HG03095 (cell line): ENCODE results near the gene HSPB2.
A peak's percentile ranks its signal among the peaks of the same experiment; 100 is the strongest.

Source experiments
- ATAC-seq: cut with Tn5 transposase; IDR thresholded peaks from one replicate; pipeline ENCODE4 v1.9.1; 2021; ENCODE audit warnings: moderate library complexity; ENCODE audit not compliant: unreplicated experiment

Gene HSPB2

DNA sequence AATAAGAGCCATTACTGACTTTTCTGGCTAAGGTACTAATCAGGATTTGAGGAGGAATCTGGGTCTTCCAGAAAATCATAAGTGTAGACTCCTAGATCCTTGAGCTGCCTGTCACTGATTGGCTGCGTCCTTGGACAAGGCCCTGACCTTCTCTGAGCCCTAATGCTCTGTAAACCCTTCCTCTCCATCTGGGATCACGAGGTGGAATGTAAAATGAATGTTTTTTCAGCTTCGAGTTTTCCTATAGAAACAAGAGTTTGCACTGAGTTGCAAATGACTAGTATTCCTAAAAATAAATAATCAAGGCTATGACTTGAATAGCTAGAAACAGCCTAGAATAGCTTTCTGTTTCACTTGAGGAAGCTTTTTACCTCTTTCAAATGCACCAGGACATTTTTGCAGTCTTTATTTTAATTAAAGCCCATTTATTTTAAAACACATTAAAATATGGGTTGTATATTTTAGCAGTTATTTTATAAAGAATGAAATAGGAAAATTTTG, 23.6 kb downstream of the HSPB2 start:
- ATAC-seq: no peak

DNA sequence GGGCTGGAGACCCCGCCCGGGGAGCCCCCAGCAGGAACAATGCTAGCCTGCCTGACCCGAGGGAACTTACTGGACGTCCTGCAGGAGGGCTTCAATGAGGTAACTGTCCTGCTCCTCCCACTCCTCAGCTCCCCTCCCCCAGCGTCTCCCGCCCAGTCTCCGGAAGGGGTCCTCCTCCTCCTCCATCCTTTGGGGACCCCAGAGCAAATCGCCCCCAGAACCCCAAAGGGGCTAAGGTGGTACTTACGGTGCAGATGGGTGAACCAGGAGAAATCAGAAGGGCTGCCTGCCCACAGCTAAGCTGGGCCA, 24.9 kb downstream of the HSPB2 start:
- no peak for ATAC-seq

DNA sequence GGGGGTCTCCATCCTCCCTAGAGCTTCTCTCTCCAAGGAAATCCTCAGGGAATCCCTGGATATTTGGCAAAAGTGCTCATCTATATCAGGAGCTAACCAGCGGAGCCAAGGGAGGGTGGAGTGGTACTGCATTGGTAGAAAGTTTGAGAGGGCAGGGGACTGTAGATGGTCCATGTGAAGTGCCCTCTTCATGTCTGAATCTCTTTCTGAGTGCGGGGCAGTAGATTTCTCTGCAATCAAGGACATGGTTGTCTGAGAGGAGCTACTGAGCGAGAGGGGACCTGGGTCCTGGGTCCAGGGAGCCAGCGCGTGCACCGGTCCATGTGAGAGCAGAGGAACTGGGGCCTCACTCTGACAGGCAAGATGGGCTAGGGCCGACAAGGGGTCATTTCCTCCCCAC, 25.3 kb downstream of the HSPB2 start:
- ATAC-seq: no peak

DNA sequence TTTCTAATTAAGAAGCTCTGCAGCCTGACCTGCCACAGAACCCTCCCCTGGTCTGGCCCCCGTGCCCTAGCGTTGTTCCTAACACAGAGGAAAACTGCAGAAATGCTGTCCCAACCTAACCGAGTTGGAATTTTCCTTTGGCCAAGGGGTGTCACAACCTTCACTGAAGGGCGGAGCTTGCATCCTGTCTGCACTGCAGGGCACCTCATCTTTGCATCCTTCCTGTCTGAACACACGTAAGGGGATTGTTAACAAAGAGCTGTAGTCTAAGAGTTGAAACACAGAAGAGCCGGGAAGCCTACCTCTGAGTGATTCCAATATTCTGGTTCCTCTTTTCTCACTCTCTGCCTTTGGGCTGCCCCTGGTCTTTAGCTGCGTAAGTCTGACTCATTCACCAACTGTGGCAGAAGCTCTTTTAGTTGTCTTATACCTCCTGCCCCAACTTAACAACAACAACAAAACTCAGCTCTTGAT, 26.2 kb downstream of the HSPB2 start:
- ATAC-seq: peak; percentile 86

DNA sequence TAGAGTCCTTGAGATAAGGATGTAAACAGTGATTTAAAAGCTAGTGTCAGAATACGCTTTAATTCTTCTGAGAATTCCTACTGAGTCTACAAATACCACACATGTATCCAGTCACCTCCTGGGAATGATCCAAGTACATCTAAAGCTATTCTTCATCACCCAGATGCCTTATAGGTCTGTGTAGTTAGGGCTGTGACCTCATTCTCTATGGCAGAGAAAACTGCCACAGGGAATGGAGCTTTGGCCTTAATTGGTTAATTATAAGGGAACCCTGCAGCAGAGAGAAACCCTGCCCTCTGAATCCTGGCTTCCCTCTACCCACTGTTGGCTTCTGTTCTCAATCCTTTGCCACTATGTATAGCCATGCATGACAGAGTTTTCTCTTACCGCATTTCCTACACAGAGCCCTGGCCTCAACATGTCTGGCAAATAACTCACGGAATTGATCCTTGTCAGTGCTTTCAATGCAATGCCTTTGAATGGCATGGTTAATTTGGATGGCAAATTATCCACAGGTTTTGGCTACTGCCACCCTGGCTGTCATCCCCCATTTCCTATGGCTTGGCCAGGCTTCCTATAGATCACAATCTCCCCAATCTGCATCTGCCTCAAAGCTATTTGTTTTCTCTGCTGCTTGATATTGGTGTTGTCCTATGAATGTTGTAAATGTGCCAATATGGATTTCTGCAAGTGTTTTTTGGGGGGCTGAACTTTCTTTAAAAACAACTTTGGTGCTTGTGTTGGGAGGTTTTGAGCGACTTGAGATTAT, 27.5 kb downstream of the HSPB2 start:
- ATAC-seq: no peak

DNA sequence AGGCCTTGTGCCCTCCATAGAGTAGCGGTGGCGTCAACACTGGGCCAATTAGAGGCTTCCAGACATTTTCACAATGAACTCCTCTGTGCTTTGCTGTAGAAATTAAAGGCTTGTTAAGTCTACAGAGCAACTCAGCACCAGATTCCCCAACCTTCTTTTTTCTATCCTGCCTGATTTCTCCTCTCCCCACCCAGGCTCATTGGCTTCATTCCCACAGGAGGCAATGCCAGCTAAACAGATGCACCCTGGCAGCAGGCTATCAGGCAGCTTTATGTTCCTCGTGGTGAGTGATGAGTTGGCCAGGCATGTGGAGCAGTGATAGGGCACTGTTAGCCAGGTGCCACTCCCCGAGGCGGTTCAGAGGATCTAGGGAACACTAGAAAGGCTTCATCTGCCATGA, 29.4 kb downstream of the HSPB2 start:
- no peak for ATAC-seq

DNA sequence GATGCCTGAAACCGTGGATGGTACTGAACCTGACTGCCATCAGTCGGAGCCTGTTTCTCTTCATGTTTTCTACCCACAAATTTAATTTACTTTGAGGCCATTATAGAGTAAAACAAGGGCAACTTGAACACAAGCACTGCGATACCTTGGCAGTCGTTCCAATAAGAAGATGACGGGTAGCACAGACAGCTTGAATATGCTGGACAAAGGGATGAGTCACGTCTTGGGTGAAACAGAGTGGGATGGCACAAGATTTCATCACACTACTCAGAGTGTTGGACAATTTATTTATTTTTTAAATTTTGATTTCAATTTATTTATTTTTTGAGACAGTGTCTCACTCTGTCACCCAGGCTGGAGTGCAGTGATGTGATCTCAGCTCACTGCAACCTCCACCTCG, 30.3 kb downstream of the HSPB2 start:
- ATAC-seq: no peak

DNA sequence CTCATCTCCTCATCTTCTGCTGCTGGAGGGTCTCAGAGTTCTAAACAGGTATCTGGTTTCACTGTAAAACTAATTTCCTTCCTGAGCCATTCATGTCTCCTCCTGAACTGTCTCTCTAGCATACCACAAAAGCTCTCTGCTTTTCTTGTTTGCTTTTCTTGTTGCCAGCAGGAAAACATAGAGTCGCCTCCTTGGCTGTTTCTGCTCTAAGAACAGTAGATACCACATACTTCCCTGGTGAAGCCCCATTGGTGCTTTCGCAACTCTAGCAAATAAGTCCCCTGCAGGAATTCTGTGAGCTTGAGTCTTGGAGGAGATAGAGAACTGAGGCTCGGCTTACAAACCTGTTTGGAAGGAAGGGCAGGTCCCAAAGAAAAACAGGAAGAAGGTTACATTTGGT, 31.6 kb downstream of the HSPB2 start:
- ATAC-seq: no peak

DNA sequence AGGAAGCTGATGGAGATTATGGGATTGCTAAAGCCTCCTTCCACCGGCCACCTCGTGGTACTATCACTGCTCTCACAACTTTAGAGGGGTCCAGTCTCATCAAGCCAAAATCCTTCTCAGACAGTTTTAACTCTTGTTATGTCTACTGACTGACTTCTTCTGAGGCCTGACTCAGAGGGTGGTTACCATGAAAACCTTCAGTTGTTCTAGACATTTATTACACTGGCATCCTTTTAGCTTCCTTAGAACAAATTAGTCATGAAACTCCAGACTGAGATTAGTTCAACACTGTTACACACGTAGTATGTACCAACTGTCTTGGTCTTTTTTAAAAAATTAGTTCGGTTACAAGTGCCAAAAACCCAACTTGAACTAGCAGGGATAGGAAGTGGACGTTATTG, 32.1 kb downstream of the HSPB2 start:
- ATAC-seq: no peak

DNA sequence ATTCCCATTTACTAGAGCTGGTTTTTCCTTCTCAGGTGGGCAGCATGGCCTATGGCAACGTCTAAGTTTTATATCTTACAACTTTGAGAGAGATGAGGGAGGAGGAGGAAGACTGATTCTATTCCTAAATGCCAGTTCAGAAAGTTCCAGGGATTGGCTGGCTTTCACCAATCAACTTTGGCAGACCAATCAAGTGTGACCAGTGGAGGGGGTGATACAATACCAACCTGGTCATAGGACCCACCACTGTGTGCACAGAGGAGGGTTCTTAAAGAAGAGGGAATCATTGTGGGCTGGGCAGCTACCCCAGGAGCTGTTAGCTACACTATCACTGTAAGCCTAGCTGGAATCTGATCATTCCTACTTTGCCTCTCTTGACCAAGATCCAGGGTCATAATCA, 32.7 kb downstream of the HSPB2 start:
- ATAC-seq: no peak

DNA sequence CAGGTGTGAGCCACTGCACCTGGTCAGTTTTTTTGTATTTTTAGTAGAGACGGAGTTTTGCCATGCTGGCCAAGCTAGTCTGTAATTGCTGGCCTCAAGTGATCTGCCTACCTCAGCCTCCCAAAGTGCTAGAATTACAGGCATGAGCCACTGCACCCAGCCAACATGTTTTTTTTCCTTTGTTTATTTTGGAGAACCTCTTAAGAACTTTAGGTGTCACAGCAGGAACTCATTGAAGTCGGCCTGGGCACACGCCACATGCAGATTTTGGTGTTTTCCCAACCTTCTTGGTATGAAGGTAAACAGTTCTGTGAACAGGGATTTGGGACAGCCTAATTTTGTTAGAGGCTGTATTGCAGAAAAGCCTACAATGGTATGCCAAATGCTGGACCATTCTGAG, 34.0 kb downstream of the HSPB2 start:
- ATAC-seq: no peak

DNA sequence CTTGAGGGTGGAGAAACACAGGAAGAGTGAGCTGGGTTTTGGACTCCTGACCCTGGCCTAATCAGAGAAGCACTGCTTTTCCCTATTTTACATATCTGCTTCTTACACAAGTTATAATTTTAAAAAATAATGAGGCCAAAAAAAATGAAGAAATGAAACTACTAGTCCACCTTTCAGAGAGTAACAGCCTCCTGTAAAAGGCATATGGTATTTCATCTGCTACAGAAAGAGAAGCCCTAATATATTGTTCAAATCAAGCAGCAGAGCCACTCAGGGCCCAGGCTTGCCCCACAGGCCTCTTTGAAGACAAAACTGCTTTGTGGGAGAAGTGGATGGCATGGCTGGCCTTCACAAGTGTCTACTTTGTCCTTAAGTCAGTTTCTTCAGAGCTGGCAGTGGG, 34.6 kb downstream of the HSPB2 start:
- peak; percentile 63 for ATAC-seq

DNA sequence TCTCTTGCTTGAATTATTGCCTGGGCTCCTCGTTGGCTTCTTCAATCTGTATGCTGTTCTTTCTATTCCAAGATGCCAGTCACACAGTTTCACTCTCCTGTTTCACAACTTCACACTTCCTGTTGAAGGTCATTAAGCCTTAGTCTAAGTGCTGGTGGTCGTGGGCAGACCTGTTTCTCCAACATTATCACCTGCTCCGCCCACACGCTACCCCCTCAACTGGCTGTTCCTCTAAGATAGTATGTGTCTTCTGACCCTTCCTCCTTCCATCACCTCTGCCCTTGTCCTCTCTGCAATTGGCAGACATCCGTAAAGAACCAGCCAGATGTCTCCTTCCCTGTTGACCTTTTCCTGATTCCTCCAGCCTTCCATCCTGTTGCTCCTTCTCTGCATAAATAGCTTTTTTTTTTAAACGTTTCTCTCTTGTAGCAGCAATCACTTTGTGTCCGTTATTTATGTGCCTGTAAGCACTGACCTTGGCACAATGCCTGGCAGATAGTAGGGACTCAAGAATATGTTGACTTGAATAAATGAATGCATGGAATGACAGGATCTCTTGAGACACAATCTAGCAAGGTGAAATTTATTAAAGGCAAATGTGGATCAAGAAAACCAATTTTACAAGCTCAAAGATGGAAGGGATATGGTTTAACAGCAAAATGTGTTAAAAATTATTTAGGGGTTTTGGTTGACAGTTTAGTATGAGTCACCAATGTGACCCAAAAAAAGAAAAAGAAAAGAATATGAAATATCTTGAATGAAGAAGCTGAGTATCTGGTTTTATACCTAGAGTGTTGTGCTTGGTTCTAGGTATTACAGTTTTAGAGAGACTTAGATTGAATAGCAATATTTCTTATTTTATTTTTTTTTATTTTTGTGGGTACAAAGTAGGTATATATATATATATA, 37.2 kb downstream of the HSPB2 start:
- no peak for ATAC-seq

DNA sequence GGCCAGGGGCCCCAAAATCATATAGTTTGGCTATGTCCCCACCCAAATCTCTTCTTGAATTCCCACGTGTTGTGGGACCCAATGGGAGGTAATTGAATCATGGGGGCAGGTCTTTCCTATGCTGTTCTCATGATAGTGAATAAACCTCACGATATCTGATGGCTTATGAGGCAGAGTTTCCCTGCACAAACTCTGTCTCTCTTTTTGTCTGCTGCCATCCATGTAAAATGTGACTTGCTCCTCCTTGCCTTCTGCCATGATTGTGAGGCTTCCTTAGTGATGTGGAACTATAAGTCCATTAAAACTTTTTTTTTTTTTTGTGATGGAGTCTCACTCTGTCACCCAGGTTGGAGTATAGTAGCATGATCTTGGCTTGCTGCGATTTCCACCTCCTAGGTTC, 39.0 kb downstream of the HSPB2 start:
- no peak for ATAC-seq

DNA sequence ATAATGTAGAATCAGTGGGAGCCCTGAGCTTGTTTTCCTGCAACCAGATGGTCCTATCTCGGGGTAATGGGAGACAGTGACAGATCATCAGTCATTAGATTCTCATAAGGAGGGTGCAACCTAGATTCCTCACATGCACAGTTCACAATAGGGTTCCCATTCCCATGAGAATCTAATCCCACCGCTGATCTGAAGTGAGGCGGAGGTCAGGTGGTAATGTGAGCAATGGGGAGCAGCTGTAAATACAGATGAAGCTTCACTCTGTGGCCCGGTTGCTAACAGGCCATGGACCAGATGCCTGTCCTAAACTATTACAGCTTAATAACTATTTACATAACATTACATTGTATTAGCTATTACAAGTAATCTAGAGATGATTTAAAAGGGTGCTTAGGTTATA, 41.6 kb downstream of the HSPB2 start:
- ATAC-seq: no peak

DNA sequence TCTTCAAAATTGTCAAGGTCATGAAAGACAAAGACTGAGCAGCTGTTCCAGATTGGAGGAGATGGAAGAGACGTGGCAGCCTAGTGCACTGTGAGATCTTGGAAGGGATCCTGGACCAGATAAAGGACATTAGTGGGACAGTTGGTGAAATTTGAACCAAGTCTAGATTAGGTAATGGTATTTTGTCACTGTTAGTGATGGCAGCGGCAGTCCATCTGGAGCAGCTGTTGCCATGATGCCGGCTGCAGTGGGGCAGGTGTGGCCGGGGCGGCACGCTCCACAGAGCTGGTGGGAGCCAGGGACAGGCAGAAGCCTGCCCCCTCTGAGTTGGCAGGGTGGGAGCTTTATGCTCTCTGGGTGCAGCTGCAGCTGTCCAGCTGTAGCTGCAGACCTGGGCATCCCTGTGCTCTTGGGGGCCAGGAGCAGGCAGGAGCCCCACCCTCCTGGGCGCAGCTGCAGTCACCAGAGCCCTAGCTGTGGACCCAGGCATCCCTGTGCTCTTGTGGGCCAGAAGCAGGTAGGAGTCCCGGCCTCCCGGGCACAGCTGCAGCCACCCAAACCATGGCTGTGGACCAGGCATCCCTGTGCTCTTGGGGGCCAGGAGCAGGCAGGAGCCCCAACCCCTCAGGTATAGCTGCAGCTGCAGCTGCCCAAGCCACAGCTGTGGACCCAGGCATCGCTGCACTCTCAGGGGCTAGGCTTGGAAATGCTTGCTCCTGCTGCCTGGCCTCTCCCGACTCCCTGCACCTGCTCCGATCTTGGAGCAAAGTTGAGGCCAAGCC, 45.3 kb downstream of the HSPB2 start:
- ATAC-seq: no peak

DNA sequence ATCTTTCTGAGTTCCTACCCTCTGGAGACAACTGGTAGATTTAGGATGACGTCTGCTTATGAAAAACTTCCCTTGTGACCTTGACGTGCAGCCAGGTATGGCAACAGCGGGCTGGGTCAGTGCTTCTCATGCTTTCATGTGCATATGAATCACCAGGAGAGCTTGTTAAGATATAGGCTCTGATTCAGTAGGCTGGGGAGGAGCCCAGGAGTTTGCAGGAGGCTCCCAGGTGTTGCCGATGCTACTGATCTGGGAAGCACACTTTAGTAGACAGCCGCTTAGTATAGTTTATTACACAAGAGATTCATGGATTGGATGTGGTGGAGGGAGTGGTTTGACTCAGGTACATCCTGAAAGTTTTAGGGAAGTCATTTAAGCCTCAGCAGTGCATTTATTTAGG, 48.4 kb downstream of the HSPB2 start:
- no peak for ATAC-seq

DNA sequence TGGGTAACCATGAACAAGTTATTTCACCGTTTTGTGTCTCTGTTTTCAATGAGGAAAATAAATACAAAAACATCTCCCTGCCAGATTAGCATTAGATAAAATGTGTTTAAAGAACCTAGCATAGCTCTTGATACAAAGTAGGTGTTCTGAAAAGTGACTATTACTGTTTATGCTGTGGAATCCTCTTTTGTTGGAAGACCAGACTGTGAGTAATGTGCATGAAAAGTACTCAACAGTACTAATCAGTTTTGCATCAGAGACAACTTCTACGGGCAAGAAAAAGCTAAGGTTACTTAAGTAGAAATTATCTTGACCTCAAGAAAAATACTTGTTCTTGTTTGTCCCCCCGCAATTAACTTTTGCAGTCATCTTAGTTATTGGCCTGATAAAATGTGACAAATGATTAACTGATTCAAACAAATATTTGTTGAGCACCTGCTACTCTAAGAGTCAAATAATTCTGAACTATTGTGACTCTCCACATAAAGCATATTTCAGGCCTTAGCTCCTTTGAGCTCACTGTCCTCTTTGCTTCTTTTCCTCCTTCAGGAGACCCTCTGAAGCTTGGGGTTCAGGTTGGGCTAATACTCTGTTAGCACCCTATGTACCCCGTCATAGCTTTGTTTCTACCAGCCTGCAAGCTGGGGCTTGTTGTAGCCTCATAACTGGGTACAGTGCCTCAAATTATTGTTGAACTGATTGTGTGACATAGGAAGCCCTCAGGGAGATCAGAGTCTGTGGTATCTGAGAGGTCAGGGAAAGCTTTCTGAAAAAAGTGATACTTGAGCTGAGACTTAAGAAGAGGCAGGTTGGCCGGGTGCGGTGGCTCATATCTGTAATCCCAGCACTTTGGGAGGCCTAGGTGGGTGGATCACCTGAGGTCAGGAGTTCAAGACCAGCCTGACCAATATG, 49.1 kb downstream of the HSPB2 start:
- no peak for ATAC-seq
